Endothelial cell of umbilical vein (primary cell): ENCODE data around the gene STX12. TPM values are rescaled to one million over a fixed set of nuclear protein-coding genes. Genes with fewer than 3 reads are reported as not detected.

Experiments
- BruUV-seq: library from RNA; stranded (reverse); fragments of 400-500 nt; replicated peaks from 2 replicates; lab custom pipeline; 2021; lab: Mats Ljungman, UMichigan
- CTCF ChIA-PET: fragments of 300-600, 350-600 bp; sonication (Branson Sonifier 250); formaldehyde crosslinking; loops from one replicate; lab custom pipeline; 2021; ENCODE audit warnings: antibody characterized with exemption, inconsistent platforms; lab: Charles Lee
- POLR2A ChIA-PET: fragments of 300-600, 350-600 bp; sonication (Branson Sonifier 250); formaldehyde crosslinking; loops from one replicate; lab custom pipeline; 2021; ENCODE audit warnings: antibody characterized with exemption, inconsistent platforms; lab: Charles Lee
- DNase-seq: peaks from one replicate; pipeline ENCODE4 v3.0.0-alpha.2; 2011; ENCODE audit warnings: low read depth, low spot score
- FAIRE-seq: peaks from 2 replicates; lab custom pipeline; 2011; peaks lifted over from hg19 to GRCh38; lab: Jason Lieb, UNC
- H2AFZ ChIP-seq: 2 replicates; pipeline ENCODE4 v1.6.0; 2012; ENCODE audit warnings: low read depth, low read length, control low read depth, inconsistent platforms
- H3K27ac ChIP-seq: 2 replicates; pipeline ENCODE4 v1.5.1; 2011; ENCODE audit warnings: low read depth, mild to moderate bottlenecking, control low read depth, low read length, moderate library complexity; ENCODE audit not compliant: insufficient read depth
- H3K27me3 ChIP-seq, 2 experiments: 2 replicates each; pipeline versions ENCODE4 v1.6.0 to v1.6.1; 2011; ENCODE audit warnings: low read length in 2 of 2, mixed read lengths in 1 of 2; ENCODE audit not compliant: control insufficient read depth in 2 of 2, insufficient read depth in 2 of 2
- H3K36me3 ChIP-seq, 2 experiments: 2 replicates in 1 of 2; 3 replicates in 1 of 2; pipeline ENCODE4 v1.5.1; 2011; ENCODE audit warnings: low read length in 2 of 2, mild to moderate bottlenecking in 1 of 2, moderate library complexity in 1 of 2; ENCODE audit not compliant: control insufficient read depth in 2 of 2, insufficient read depth in 2 of 2; ENCODE audit errors: extremely low read depth in 1 of 2
- H3K4me1 ChIP-seq: 3 replicates; pipeline ENCODE4 v1.5.1; 2011; ENCODE audit warnings: mild to moderate bottlenecking, low read length; ENCODE audit not compliant: control insufficient read depth, insufficient read depth; ENCODE audit errors: extremely low read depth
- H3K4me2 ChIP-seq: 2 replicates; pipeline ENCODE4 v1.6.1; 2011; ENCODE audit warnings: low read length, control low read depth, mixed read lengths; ENCODE audit not compliant: insufficient read depth
- H3K4me3 ChIP-seq, 3 experiments: fragments of 200-600 bp in 1 of 3; sonication (generic), shearing (Covaris generic) in 1 of 3; replicated peaks in 1 of 3; 2 replicates each; pipeline ENCODE4 v1.5.1; 2011 to 2016; ENCODE audit warnings: control low read depth in 3 of 3, low read length in 3 of 3, mild to moderate bottlenecking in 2 of 3, inconsistent platforms in 1 of 3, low read depth in 1 of 3, moderate library complexity in 1 of 3; ENCODE audit not compliant: insufficient read depth in 1 of 3
- H3K79me2 ChIP-seq: 2 replicates; pipeline ENCODE4 v1.6.0; 2012; ENCODE audit warnings: low read length, inconsistent platforms; ENCODE audit not compliant: control insufficient read depth, insufficient read depth
- H3K9ac ChIP-seq: replicated peaks from 2 replicates; pipeline ENCODE3; 2011; ENCODE audit warnings: low read length, control low read depth; ENCODE audit not compliant: insufficient read depth; ENCODE audit errors: extremely low read depth
- H3K9me1 ChIP-seq: replicated peaks from 3 replicates; pipeline ENCODE4 v1.6.0; 2011; ENCODE audit warnings: mild to moderate bottlenecking, low read length; ENCODE audit not compliant: control insufficient read depth, insufficient read depth; ENCODE audit errors: extremely low read depth
- H3K9me3 ChIP-seq: replicated peaks from 2 replicates; pipeline ENCODE4 v1.5.1; 2012; ENCODE audit warnings: low read length, inconsistent platforms; ENCODE audit not compliant: control insufficient read depth, insufficient read depth
- H4K20me1 ChIP-seq: replicated peaks from 2 replicates; pipeline ENCODE3; 2011; ENCODE audit warnings: mild to moderate bottlenecking, low read length; ENCODE audit not compliant: control insufficient read depth, insufficient read depth; ENCODE audit errors: extremely low read depth
- EZH2 ChIP-seq: IDR thresholded peaks from 2 replicates; pipeline ENCODE4 v1.6.1; 2012; ENCODE audit warnings: borderline replicate concordance, low read depth, mild to moderate bottlenecking, moderate library complexity, low read length, inconsistent platforms; ENCODE audit not compliant: severe bottlenecking
- FOS ChIP-seq: IDR thresholded peaks from 2 replicates; pipeline ENCODE4 v1.6.1; 2011; ENCODE audit warnings: mild to moderate bottlenecking, low read length, moderate library complexity, borderline replicate concordance; ENCODE audit not compliant: insufficient read depth
- GATA2 ChIP-seq: IDR thresholded peaks from 2 replicates; pipeline ENCODE4 v1.7.0; 2011; ENCODE audit warnings: low read depth, mild to moderate bottlenecking, moderate library complexity, mixed read lengths, low read length; ENCODE audit not compliant: insufficient read length, insufficient read depth
- JUN ChIP-seq: IDR thresholded peaks from 2 replicates; pipeline ENCODE4 v1.6.1; 2011; ENCODE audit warnings: borderline replicate concordance, low read depth; ENCODE audit not compliant: insufficient read length, insufficient read depth
- MYC ChIP-seq: IDR thresholded peaks from one replicate; pipeline ENCODE4 v1.6.1; 2011; ENCODE audit warnings: mild to moderate bottlenecking, low read depth, low read length
- POLR2A ChIP-seq: IDR thresholded peaks from 2 replicates; pipeline ENCODE4 v1.6.1; 2012; ENCODE audit warnings: low read depth, mild to moderate bottlenecking, control low read depth, low read length
- POLR2AphosphoS5 ChIP-seq: IDR thresholded peaks from 2 replicates; pipeline ENCODE4 v1.6.1; 2012; ENCODE audit warnings: low read depth, mild to moderate bottlenecking, control low read depth, low read length, moderate library complexity; ENCODE audit not compliant: insufficient read depth
- dilution Hi-C: fragments of 300-500 bp; cut with MboI; formaldehyde crosslinking; loops from one replicate; pipeline ENCODE4 v1.15.0; 2019; ENCODE audit warnings: low sequenced_read_pairs; ENCODE audit not compliant: extremely low pct_ligation_motif_present
- intact Hi-C: fragments of 100-400 bp; cut with micrococcal nuclease; formaldehyde crosslinking; loops from one replicate; pipeline ENCODE4 v1.10.0; 2022
- polyA plus RNA-seq, 4 experiments: library from polyadenylated mRNA; depleted of rRNA in 3 of 4; stranded (reverse) in 3 of 4; unstranded in 1 of 4; fragments of >200 nt; gene quantifications; 2 replicates each; pipeline versions ENCODE4 v1.2.1 to v1.2.3, GENCODE V29; 2011 to 2012; ENCODE audit warnings: missing spikeins in 1 of 4
- total RNA-seq: library from RNA; stranded (reverse); gene quantifications from 2 replicates; pipeline ENCODE4 v1.2.3, GENCODE V29; 2021
- TF ChIP-seq, protein P1 (sequence below): IDR thresholded peaks from 2 replicates; pipeline ENCODE4 v1.6.1; 2011; ENCODE audit not compliant: insufficient read depth, insufficient read length
- TF ChIP-seq, protein P2 (sequence below), 2 donors: IDR thresholded peaks; 1 replicate in 1 of 2; 2 replicates in 1 of 2; pipeline ENCODE4 v1.5.1; 2011; ENCODE audit warnings: low read length in 2 of 2, mild to moderate bottlenecking in 2 of 2, moderate library complexity in 2 of 2, control low read depth in 1 of 2, inconsistent platforms in 1 of 2, low read depth in 1 of 2; ENCODE audit not compliant: insufficient read depth in 1 of 2; ENCODE audit errors: extremely low read depth in 1 of 2

Gene STX12
- total and polyA plus RNA-seq, 2 donors (not counting 3 experiments of a cell fraction or from before 2014, with no cell fraction given) = 28.7 to 90.3 TPM

DNA sequence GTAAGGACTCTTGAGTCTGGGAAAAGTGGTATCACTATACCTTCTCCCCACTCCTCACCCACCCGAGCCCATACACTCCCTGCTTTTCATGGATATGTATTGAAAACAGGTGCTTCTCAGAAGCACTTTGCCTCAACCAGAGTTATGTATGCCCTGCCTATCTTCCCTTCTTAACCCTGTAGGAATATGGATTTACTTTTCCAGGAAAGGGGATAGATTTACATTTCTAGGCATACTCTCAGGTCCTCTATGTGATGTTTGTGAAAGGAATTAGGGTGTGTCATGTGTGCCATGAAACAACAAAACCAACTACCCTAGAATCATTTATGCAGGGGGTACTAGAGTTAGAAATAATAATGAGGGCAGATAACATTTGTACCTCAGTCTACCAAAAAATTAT is 11.0 kb upstream of the STX12 start:
- Histone ChIP-seq H3K27me3 (no peaks in the 10 kb centered on the region), H3K9me3 (no peaks in the 10 kb centered on the region), H3K4me3 (no peak overlapping the region), H3K79me2 (no peaks in the 10 kb centered on the region), H3K9ac (no peak overlapping the region), H4K20me1 (no peaks in the 10 kb centered on the region), H2AFZ (no peak overlapping the region), H3K9me1 (no peaks in the 10 kb centered on the region), H3K36me3 (peaks cover 0 to 2% of the 10 kb centered on the region in 2 experiments), H3K4me1 (no peaks in the 10 kb centered on the region), H3K4me2 (no peak overlapping the region), H3K27ac (no peak overlapping the region)
- FAIRE-seq = no peak
- ChIA-PET CTCF (no interaction called here), POLR2A (no interaction called here)
- no peak for TF ChIP-seq EZH2
- TF ChIP-seq, protein P1, sequence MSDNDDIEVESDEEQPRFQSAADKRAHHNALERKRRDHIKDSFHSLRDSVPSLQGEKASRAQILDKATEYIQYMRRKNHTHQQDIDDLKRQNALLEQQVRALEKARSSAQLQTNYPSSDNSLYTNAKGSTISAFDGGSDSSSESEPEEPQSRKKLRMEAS = no peak
- TF ChIP-seq POLR2AphosphoS5 = no peak
- TF ChIP-seq, protein P2, sequence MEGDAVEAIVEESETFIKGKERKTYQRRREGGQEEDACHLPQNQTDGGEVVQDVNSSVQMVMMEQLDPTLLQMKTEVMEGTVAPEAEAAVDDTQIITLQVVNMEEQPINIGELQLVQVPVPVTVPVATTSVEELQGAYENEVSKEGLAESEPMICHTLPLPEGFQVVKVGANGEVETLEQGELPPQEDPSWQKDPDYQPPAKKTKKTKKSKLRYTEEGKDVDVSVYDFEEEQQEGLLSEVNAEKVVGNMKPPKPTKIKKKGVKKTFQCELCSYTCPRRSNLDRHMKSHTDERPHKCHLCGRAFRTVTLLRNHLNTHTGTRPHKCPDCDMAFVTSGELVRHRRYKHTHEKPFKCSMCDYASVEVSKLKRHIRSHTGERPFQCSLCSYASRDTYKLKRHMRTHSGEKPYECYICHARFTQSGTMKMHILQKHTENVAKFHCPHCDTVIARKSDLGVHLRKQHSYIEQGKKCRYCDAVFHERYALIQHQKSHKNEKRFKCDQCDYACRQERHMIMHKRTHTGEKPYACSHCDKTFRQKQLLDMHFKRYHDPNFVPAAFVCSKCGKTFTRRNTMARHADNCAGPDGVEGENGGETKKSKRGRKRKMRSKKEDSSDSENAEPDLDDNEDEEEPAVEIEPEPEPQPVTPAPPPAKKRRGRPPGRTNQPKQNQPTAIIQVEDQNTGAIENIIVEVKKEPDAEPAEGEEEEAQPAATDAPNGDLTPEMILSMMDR (IDR thresholded peaks at IDR 0.05; ENCODE audit: extremely low read depth in 1 of 2, insufficient read depth in 1 of 2, low read depth in 1 of 2, low read length in 2 of 2) = no peak
- TF ChIP-seq GATA2 = no peak
- no peak for TF ChIP-seq FOS
- TF ChIP-seq JUN = no peak
- TF ChIP-seq POLR2A = no peak
- TF ChIP-seq MYC = no peak
- DNase-seq = no peak
- dilution Hi-C loops = no loop called here
- no TSS peak for BruUV-seq
- intact Hi-C loops = no loop called here
